ENCODE measurements around the gene CTSS. TPM values are rescaled to one million over a fixed set of nuclear protein-coding genes. Genes with fewer than 3 reads are reported as not detected.
"Not testable (repeated sequence)": the region's sequence is repeated elsewhere in the genome, so short reads cannot be mapped to it uniquely, and the experiment has no call there.

CTSS gene
- total RNA-seq, 2 experiments from 2014 or later, result 38.7 to 40.6 TPM

DNA sequence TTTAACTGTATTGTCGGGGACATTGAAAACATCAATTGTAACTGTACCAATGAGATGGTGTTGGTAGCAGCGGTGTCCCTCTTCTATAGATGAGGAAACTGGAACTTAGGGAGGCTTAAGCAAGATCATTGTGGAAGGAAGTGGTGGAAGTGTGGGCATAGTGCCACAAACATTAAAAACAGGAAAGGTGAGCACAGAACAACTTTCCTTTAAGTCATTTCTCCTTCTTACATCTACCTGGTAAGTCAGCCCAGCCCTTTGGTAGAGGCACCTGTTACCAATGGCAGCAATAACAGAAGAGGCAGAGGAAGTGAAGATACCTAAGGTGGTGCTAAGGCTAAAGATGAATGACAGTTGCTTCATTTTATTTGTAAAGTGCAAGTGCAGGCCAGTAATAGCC is 12.0 kb upstream of the CTSS start:
- TF ChIP-seq EZH2phosphoT487 (IDR thresholded peaks at IDR 0.05; ENCODE audit: borderline replicate concordance, low read depth, low read length), result no peak
- TF ChIP-seq, protein P1, sequence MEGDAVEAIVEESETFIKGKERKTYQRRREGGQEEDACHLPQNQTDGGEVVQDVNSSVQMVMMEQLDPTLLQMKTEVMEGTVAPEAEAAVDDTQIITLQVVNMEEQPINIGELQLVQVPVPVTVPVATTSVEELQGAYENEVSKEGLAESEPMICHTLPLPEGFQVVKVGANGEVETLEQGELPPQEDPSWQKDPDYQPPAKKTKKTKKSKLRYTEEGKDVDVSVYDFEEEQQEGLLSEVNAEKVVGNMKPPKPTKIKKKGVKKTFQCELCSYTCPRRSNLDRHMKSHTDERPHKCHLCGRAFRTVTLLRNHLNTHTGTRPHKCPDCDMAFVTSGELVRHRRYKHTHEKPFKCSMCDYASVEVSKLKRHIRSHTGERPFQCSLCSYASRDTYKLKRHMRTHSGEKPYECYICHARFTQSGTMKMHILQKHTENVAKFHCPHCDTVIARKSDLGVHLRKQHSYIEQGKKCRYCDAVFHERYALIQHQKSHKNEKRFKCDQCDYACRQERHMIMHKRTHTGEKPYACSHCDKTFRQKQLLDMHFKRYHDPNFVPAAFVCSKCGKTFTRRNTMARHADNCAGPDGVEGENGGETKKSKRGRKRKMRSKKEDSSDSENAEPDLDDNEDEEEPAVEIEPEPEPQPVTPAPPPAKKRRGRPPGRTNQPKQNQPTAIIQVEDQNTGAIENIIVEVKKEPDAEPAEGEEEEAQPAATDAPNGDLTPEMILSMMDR (conservative IDR thresholded peaks at IDR 0.05; ENCODE audit: low read length), result no peak

DNA sequence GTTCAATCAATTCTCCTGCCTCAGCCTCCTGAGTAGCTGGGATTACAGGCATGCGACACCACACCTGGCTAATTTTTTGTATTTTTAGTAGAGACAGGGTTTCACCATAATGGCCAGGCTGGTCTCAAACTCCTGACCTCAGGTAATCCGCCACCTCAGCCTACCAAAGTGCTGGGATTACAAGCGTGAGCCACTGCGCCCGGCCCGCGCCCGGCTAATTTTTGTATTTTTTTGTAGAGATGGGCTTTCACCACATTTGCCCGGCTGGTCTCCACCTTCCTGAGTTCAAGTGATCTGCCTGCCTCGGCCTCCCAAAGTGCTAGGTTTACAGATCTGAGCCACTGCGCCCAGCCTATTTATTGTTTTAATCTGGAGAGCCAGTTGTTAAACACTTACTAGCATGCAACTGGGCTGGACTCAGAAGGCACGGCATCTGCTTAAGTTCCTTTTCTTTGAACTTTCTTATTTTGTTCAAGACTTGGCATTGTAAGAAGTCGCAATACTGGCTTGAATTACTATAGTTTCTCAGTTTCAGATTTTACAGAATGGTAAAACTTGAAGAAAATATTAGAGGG is 10.4 kb upstream of the CTSS start:
- intact Hi-C loops (cut with micrococcal nuclease; ENCODE audit: unreplicated experiment); H3K27ac ChIP-seq (ENCODE audit: low read depth, low read length, poor library complexity, severe bottlenecking); H2AFZ ChIP-seq (ENCODE audit: low read length); H4K20me1 ChIP-seq (ENCODE audit: insufficient read depth, low read length); H3K4me1 ChIP-seq (ENCODE audit: insufficient read depth, low read length, poor library complexity, severe bottlenecking); H3K9me2 ChIP-seq (ENCODE audit: insufficient read depth, low read length); H3K4me2 ChIP-seq (ENCODE audit: low read length); H3K36me3 ChIP-seq (ENCODE audit: insufficient read depth, low read length); DNase-seq (ENCODE audit: low spot score); BruUV-seq (replicated peaks); H3K4me3 ChIP-seq (ENCODE audit: low read depth, low read length, poor library complexity, severe bottlenecking); H3K79me2 ChIP-seq (ENCODE audit: insufficient read depth, low read depth, low read length); H3K9me3 ChIP-seq (ENCODE audit: low read length): not testable (repeated sequence)
- CTCF ChIA-PET (ENCODE audit: unreplicated experiment), result interaction anchor here (0.7 kb wide), 1 partner anchor 9 kb away, joined by 3 read pairs; no protein-coding TSS in a partner anchor
- POLR2A ChIA-PET, result interaction anchor here (1.9 kb wide), 1 partner anchor 12 kb away, joined by 9 read pairs; no protein-coding TSS in a partner anchor

More for the DNA sequence above, 12.0 kb upstream of the CTSS start:
- Histone ChIP-seq H3K27ac (ENCODE audit: low read depth, low read length, poor library complexity, severe bottlenecking) (no peak overlapping the region), H3K4me1 (ENCODE audit: insufficient read depth, low read length, poor library complexity, severe bottlenecking) (no peaks in the 10 kb centered on the region), H3K4me3 (ENCODE audit: low read depth, low read length, poor library complexity, severe bottlenecking) (no peak overlapping the region), H3K9me3 (ENCODE audit: low read length) (no peaks in the 10 kb centered on the region), H3K36me3 (ENCODE audit: insufficient read depth, low read length) (no peaks in the 10 kb centered on the region), H3K4me2 (ENCODE audit: low read length) (no peak overlapping the region), H2AFZ (ENCODE audit: low read length) (no peak overlapping the region), H3K79me2 (ENCODE audit: insufficient read depth, low read depth, low read length) (no peaks in the 10 kb centered on the region), H3K9me2 (ENCODE audit: insufficient read depth, low read length) (no peaks in the 10 kb centered on the region), H4K20me1 (ENCODE audit: insufficient read depth, low read length) (no peaks in the 10 kb centered on the region)
- DNase-seq (ENCODE audit: low spot score), result no peak
- ChIA-PET POLR2A (no interaction called here), CTCF (ENCODE audit: unreplicated experiment) (no interaction called here)
- intact Hi-C loops (cut with micrococcal nuclease; ENCODE audit: unreplicated experiment), result no loop called here
- BruUV-seq (replicated peaks), result no TSS peak

DNA sequence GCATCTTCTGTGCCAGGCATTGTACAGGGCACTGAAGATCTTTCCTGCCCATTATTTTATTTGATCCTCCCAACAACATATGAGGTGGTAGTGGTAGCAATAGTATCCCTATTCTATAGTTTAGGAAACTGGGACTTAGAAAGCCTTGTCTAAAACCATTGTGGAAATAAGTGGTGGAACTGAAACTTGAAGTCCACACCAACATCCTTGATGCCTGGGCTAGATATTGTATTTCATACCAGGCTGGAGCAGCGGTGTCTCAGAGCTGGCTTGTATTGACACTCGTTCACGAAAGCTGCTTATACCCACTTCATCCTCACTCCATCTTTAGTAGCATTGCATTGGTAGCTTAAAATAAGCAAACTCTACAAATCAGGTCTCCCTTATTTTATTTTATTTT is 9.7 kb upstream of the CTSS start:
- DNase-seq (ENCODE audit: low spot score), result no peak
- TF ChIP-seq, protein P1 (conservative IDR thresholded peaks at IDR 0.05; ENCODE audit: low read length), result no peak
- no peak for TF ChIP-seq EZH2phosphoT487 (IDR thresholded peaks at IDR 0.05; ENCODE audit: borderline replicate concordance, low read depth, low read length)
- no peak overlapping the region for H3K4me2 ChIP-seq (ENCODE audit: low read length)
- H3K9me3 ChIP-seq (ENCODE audit: low read length), result no peaks in the 10 kb centered on the region
- H3K36me3 ChIP-seq (ENCODE audit: insufficient read depth, low read length), result no peaks in the 10 kb centered on the region
- CTCF ChIA-PET (ENCODE audit: unreplicated experiment), result interaction anchor here (0.7 kb wide), 1 partner anchor 8 kb away, joined by 3 read pairs; no protein-coding TSS in a partner anchor
- POLR2A ChIA-PET, result interaction anchor here (0.9 to 1.9 kb wide), 2 partner anchors 10 to 11 kb away, joined by 3 to 9 read pairs; partner anchors contain the start of gene CTSS
- no peaks in the 10 kb centered on the region for H3K9me2 ChIP-seq (ENCODE audit: insufficient read depth, low read length)
- peaks cover 4% of the 10 kb centered on the region for H3K4me1 ChIP-seq (ENCODE audit: insufficient read depth, low read length, poor library complexity, severe bottlenecking)
- H3K79me2 ChIP-seq (ENCODE audit: insufficient read depth, low read depth, low read length), result no peaks in the 10 kb centered on the region
- no peaks in the 10 kb centered on the region for H4K20me1 ChIP-seq (ENCODE audit: insufficient read depth, low read length)
- H2AFZ ChIP-seq (ENCODE audit: low read length), result no peak overlapping the region
- H3K27ac ChIP-seq (ENCODE audit: low read depth, low read length, poor library complexity, severe bottlenecking), result no peak overlapping the region
- no peak overlapping the region for H3K4me3 ChIP-seq (ENCODE audit: low read depth, low read length, poor library complexity, severe bottlenecking)
- BruUV-seq (replicated peaks), result no TSS peak
- intact Hi-C loops (cut with micrococcal nuclease; ENCODE audit: unreplicated experiment), result no loop called here

All from OCI-LY7 (cell line).